K562 (cell line): ENCODE results near the gene RHEBL1. TPM values are rescaled to one million over a fixed set of nuclear protein-coding genes. Genes with fewer than 3 reads are reported as not detected.

ENCODE experiments used
- ATAC-seq: fragments of 200-7000 bp; cut with Tn5 transposase; 3 replicates; pipeline ENCODE4 v1.9.1; 2020; ENCODE audit warnings: moderate library complexity
- BruUV-seq: library from RNA; stranded (reverse); fragments of 400-500 nt; replicated peaks from 2 replicates; lab custom pipeline; 2021; lab: Mats Ljungman, UMichigan
- CTCF ChIA-PET: fragments of 300-600 bp; formaldehyde crosslinking; extraction: SDS; loops from one replicate; lab custom pipeline; 2021; ENCODE audit warnings: low intra/inter-chr PET ratio; lab: Yijun Ruan, JAX
- POLR2A ChIA-PET: fragments of 300-600, 350-650 bp; sonication (Branson Sonifier 250); formaldehyde crosslinking; extraction: SDS; loops from one replicate; lab custom pipeline; 2021; ENCODE audit warnings: antibody characterized with exemption, inconsistent platforms; lab: Yijun Ruan, JAX
- DNase-seq, 4 experiments: peaks; one replicate each; pipeline versions ENCODE4 v3.0.0 to v3.0.0-alpha.2; 2011 to 2018; ENCODE audit warnings: low spot score in 3 of 4, mixed read lengths in 3 of 4; ENCODE audit errors: extremely low read depth in 1 of 4
- FAIRE-seq: peaks from 2 replicates; lab custom pipeline; 2011; peaks lifted over from hg19 to GRCh38; lab: Jason Lieb, UNC
- H2AFZ ChIP-seq: 2 replicates; pipeline ENCODE4 v1.6.0; 2011; ENCODE audit warnings: low read depth, low read length, control low read depth, inconsistent platforms
- H3K27ac ChIP-seq: fragments of 200-600 bp; 3 replicates; pipeline ENCODE4 v1.8.0; 2011; ENCODE audit warnings: low read depth, mild to moderate bottlenecking, control low read depth, inconsistent platforms, low read length, moderate library complexity, mixed read lengths; ENCODE audit errors: extremely low read depth
- H3K27me3 ChIP-seq, 2 experiments: fragments of 300-600 bp in 1 of 2; 2 replicates in 1 of 2; 3 replicates in 1 of 2; pipeline versions ENCODE4 v1.6.0 to v1.8.0; 2011; ENCODE audit warnings: inconsistent platforms in 2 of 2, low read length in 2 of 2, mild to moderate bottlenecking in 1 of 2, mixed read lengths in 1 of 2, moderate library complexity in 1 of 2; ENCODE audit not compliant: control insufficient read depth in 2 of 2, insufficient read depth in 2 of 2
- H3K36me3 ChIP-seq: fragments of 300-600 bp; 3 replicates; pipeline ENCODE4 v1.8.0; 2011; ENCODE audit warnings: mild to moderate bottlenecking, low read length, inconsistent platforms; ENCODE audit not compliant: control insufficient read depth, insufficient read depth
- H3K4me1 ChIP-seq, 2 experiments: fragments of 200-600 bp in 1 of 2; replicated peaks in 1 of 2; 2 replicates in 1 of 2; 3 replicates in 1 of 2; pipeline versions ENCODE4 v1.5.1 to v1.8.0; 2011; ENCODE audit warnings: inconsistent platforms in 2 of 2, low read length in 2 of 2, mild to moderate bottlenecking in 1 of 2, mixed read lengths in 1 of 2, moderate library complexity in 1 of 2; ENCODE audit not compliant: control insufficient read depth in 2 of 2, insufficient read depth in 2 of 2
- H3K4me2 ChIP-seq: 2 replicates; pipeline ENCODE4 v1.6.1; 2011; ENCODE audit warnings: low read length, control low read depth, inconsistent platforms, mixed read lengths; ENCODE audit not compliant: insufficient read depth
- H3K4me3 ChIP-seq: fragments of 200-600 bp; sonication (generic), shearing (Covaris generic); 2 replicates; pipeline ENCODE4 v1.5.1; 2016; ENCODE audit warnings: control low read depth, inconsistent platforms
- H3K79me2 ChIP-seq: fragments of 200-600 bp; 3 replicates; pipeline ENCODE4 v1.8.0; 2011; ENCODE audit warnings: low read length, inconsistent platforms; ENCODE audit not compliant: control insufficient read depth, insufficient read depth
- H3K9ac ChIP-seq, 2 experiments: 2 replicates each; pipeline versions ENCODE4 v1.6.0 to v1.6.1; 2011; ENCODE audit warnings: low read depth in 2 of 2, low read length in 2 of 2, control low read depth in 1 of 2, inconsistent platforms in 1 of 2, mild to moderate bottlenecking in 1 of 2, mixed read lengths in 1 of 2; ENCODE audit not compliant: insufficient read depth in 1 of 2
- H3K9me1 ChIP-seq: one replicate; pipeline ENCODE4 v1.6.0; 2011; ENCODE audit warnings: inconsistent platforms, mild to moderate bottlenecking, low read length, moderate library complexity; ENCODE audit not compliant: control insufficient read depth, insufficient read depth
- H3K9me3 ChIP-seq: replicated peaks from 2 replicates; pipeline ENCODE4 v1.5.1; 2011; ENCODE audit warnings: low read depth, low read length, inconsistent platforms; ENCODE audit not compliant: control insufficient read depth, insufficient read depth
- H4K20me1 ChIP-seq: replicated peaks from 2 replicates; pipeline ENCODE4 v1.6.1; 2011; ENCODE audit warnings: low read length, inconsistent platforms, mixed read lengths; ENCODE audit not compliant: control insufficient read depth, insufficient read depth
- BCL6 ChIP-seq: fragments of 250-450 bp; sonication (Bioruptor Pico); IDR thresholded peaks from 2 replicates; pipeline ENCODE4 v1.4.0; 2020
- CAMTA2 ChIP-seq: fragments of 250-450 bp; sonication (Bioruptor Pico); conservative IDR thresholded peaks from 2 replicates; pipeline ENCODE4 v1.5.1; 2022
- CBX5 ChIP-seq: IDR thresholded peaks from 2 replicates; pipeline ENCODE4 v1.6.1; 2014; ENCODE audit warnings: low read depth, borderline replicate concordance
- CEBPG ChIP-seq, 3 experiments: fragments of 200-800 bp in 1 of 3; sonication (Bioruptor generic) in 1 of 3; sonication (generic) in 1 of 3; formaldehyde crosslinking in 1 of 3; IDR thresholded peaks in 2 of 3; conservative IDR thresholded peaks in 1 of 3; 2 replicates each; pipeline versions ENCODE4 v1.6.1 to v1.8.0; 2016 to 2022; ENCODE audit warnings: missing compliant biosample characterization in 2 of 3, missing genetic modification characterization in 2 of 3, mild to moderate bottlenecking in 1 of 3, missing genetic modification reagents in 1 of 3
- GATAD2A ChIP-seq: fragments of 450-650 bp; IDR thresholded peaks from 2 replicates; pipeline ENCODE4 v1.6.1; 2017
- MCM3 ChIP-seq: fragments of 450-650 bp; IDR thresholded peaks from 2 replicates; pipeline ENCODE4 v1.6.1; 2016
- NR2C2 ChIP-seq, 2 experiments: fragments of 200-800 bp in 1 of 2; sonication (Bioruptor generic) in 1 of 2; sonication (generic) in 1 of 2; formaldehyde crosslinking in 1 of 2; IDR thresholded peaks; 2 replicates each; pipeline versions ENCODE4 v1.6.1 to v1.8.0; 2016 to 2022; ENCODE audit warnings: mild to moderate bottlenecking in 1 of 2, missing compliant biosample characterization in 1 of 2, missing genetic modification characterization in 1 of 2, missing genetic modification reagents in 1 of 2
- PHB2 ChIP-seq: fragments of 450-650 bp; IDR thresholded peaks from 2 replicates; pipeline ENCODE4 v1.6.1; 2017; ENCODE audit warnings: low read depth
- TCF7L2 ChIP-seq: fragments of 150-350 bp; IDR thresholded peaks from 2 replicates; pipeline ENCODE4 v1.6.1; 2016; ENCODE audit warnings: low read depth, mild to moderate bottlenecking, low read length, moderate library complexity
- TCFL5 ChIP-seq: fragments of 250-450 bp; sonication (Bioruptor Pico); conservative IDR thresholded peaks from 2 replicates; pipeline ENCODE4 v1.6.1; 2021; ENCODE audit warnings: mild to moderate bottlenecking, moderate library complexity, matching md5 sums
- ZBTB17 ChIP-seq: fragments of 450-650 bp; formaldehyde crosslinking; IDR thresholded peaks from 2 replicates; pipeline ENCODE4 v1.4.0; 2020; ENCODE audit warnings: mild to moderate bottlenecking
- ZNF224 ChIP-seq: sonication (generic); formaldehyde crosslinking; IDR thresholded peaks from 2 replicates; pipeline ENCODE4 v1.8.0; 2022; ENCODE audit warnings: mild to moderate bottlenecking, missing genetic modification reagents
- ZNF584 ChIP-seq: fragments of 200-800 bp; sonication (Bioruptor generic); IDR thresholded peaks from 2 replicates; pipeline ENCODE4 v1.6.1; 2016; ENCODE audit warnings: low read depth, mild to moderate bottlenecking, missing genetic modification characterization, missing compliant biosample characterization
- ZNF77 ChIP-seq: fragments of 250-450 bp; sonication (Bioruptor Pico); IDR thresholded peaks from 2 replicates; pipeline ENCODE4 v1.5.0; 2020
- WGBS: fragments of 100-300 bp; shearing (Covaris generic); methylation state at CpG from one replicate; pipeline ENCODE4 v1.1.6; 2016; ENCODE audit warnings: low coverage, mixed read lengths; ENCODE audit not compliant: insufficient coverage; ENCODE audit errors: missing lambda C conversion rate; 5-methylcytosine and 5-hydroxymethylcytosine counted together
- in situ Hi-C: fragments of 300-500 bp; cut with MboI; formaldehyde crosslinking; loops from 4 replicates; pipeline ENCODE4 v1.15.0; 2018; ENCODE audit warnings: inconsistent platforms, mixed read lengths
- intact Hi-C: fragments of 100-400 bp; cut with micrococcal nuclease; formaldehyde crosslinking; loops from 2 replicates; pipeline ENCODE4 v1.14.2; 2022
- polyA plus RNA-seq, 8 experiments: library from polyadenylated mRNA; depleted of rRNA in 4 of 8; stranded (reverse) in 5 of 8; unstranded in 3 of 8; fragments of >200 nt; fragmentation: Nextera tagmentation in 2 of 8; fragmentation: Illumina TruSeq in 1 of 8; extraction: Ambion mirVana in 2 of 8; extraction: Trizol in 1 of 8; gene quantifications; 2 replicates each; pipeline versions ENCODE4 v1.2.1 to v1.2.3, GENCODE V29; 2011 to 2014; ENCODE audit warnings: inconsistent platforms in 1 of 8, missing spikeins in 1 of 8
- total RNA-seq, 7 experiments: library from RNA; depleted of rRNA in 6 of 7; stranded (reverse); fragments of >200 nt in 6 of 7; fragmentation: Illumina TruSeq in 2 of 7; extraction: Trizol in 2 of 7; gene quantifications; 2 replicates each; pipeline versions ENCODE4 v1.2.1 to v1.2.3, GENCODE V29; 2011 to 2021; ENCODE audit warnings: low replicate concordance in 1 of 7
- TF ChIP-seq, protein P1 (sequence below): IDR thresholded peaks from 2 replicates; pipeline ENCODE4 v1.6.1; 2011; ENCODE audit warnings: borderline replicate concordance, low read depth, mild to moderate bottlenecking, moderate library complexity, low read length; ENCODE audit not compliant: insufficient read depth, poor library complexity, severe bottlenecking
- TF ChIP-seq, protein P2 (sequence below), 2 experiments: IDR thresholded peaks in 1 of 2; conservative IDR thresholded peaks in 1 of 2; 2 replicates each; pipeline ENCODE4 v1.6.1; 2016; ENCODE audit warnings: low read depth in 2 of 2, mild to moderate bottlenecking in 1 of 2, missing compliant biosample characterization in 1 of 2, missing genetic modification characterization in 1 of 2, moderate library complexity in 1 of 2

RHEBL1 gene
- total and polyA plus RNA-seq, 9 of the 15 experiments (the other 6 are each of a cell fraction or from before 2014, with no cell fraction given) = 4.3 to 36.1 (median 8.2) TPM

- Histone ChIP-seq H3K9ac (peak overlapping the region; percentile 65 to 85), H3K27me3 (no peaks in the 10 kb centered on the region), H3K9me3 (no peaks in the 10 kb centered on the region), H3K36me3 (peaks cover 14% of the 10 kb centered on the region; the same call in 1 of the 3 replicates), H3K4me2 (peak overlapping the region; percentile 81), H3K9me1 (peaks cover 4% of the 10 kb centered on the region), H4K20me1 (no peaks in the 10 kb centered on the region), H3K27ac (peak overlapping the region; percentile 91), H3K79me2 (peaks cover 12% of the 10 kb centered on the region; the same call in 1 of the 3 replicates), H3K4me3 (peak overlapping the region; percentile 26), H3K4me1 (peaks cover 69 to 72% of the 10 kb centered on the region in 2 experiments), H2AFZ (peak overlapping the region; percentile 92)
- intact Hi-C loops = loop anchor here (1.0 kb wide), 1 partner anchor 94 kb away; the partner anchor contains the start of gene DDN
- DNase-seq (peak in 2 of 4 experiments; percentile 18 to 35), ATAC-seq (no peak), FAIRE-seq (peak; percentile 48)
- 26% methylated on average over 4 of the region's 4 CpGs for WGBS
- TSS peak; percentile 49 for BruUV-seq
- POLR2A ChIA-PET = interaction anchor here (0.5 to 6.6 kb wide), 21 partner anchors 7 to 230 kb away, joined by 3 to 103 read pairs (median 4); partner anchors contain the start of genes LMBR1L, PRKAG1, PRPH and RHEBL1
- in situ Hi-C loops = no loop called here
- CTCF ChIA-PET = interaction anchor here (0.7 to 1.8 kb wide), 7 partner anchors 28 to 141 kb away, joined by 3 to 15 read pairs (median 3); no protein-coding TSS in a partner anchor
- TF ChIP-seq NR2C2 (CRISPR knock-in tag; IDR thresholded peaks at IDR 0.05) (no peak), NR2C2 (tag; IDR thresholded peaks at IDR 0.05) (0 out of 2 replicates have a peak, but pooled peaks have one; percentile 1), CBX5 (no peak), ZBTB17 (CRISPR knock-in tag) (no peak), BCL6 (CRISPR knock-in tag) (no peak), PHB2 (no peak), ZNF77 (CRISPR knock-in tag) (no peak), CEBPG (CRISPR knock-in tag; IDR thresholded peaks at IDR 0.05) (no peak), CEBPG (tag; conservative IDR thresholded peaks at IDR 0.05 in 1 of 2, IDR thresholded peaks at IDR 0.05 in 1 of 2) (no peak), ZNF224 (CRISPR knock-in tag) (no peak), TCFL5 (CRISPR knock-in tag) (no peak), GATAD2A (0 out of 2 replicates have a peak, but pooled peaks have one; percentile 38), MCM3 (no peak), CAMTA2 (CRISPR knock-in tag) (no peak), TCF7L2 (no peak), ZNF584 (CRISPR knock-in tag) (no peak)
- TF ChIP-seq, protein P1, sequence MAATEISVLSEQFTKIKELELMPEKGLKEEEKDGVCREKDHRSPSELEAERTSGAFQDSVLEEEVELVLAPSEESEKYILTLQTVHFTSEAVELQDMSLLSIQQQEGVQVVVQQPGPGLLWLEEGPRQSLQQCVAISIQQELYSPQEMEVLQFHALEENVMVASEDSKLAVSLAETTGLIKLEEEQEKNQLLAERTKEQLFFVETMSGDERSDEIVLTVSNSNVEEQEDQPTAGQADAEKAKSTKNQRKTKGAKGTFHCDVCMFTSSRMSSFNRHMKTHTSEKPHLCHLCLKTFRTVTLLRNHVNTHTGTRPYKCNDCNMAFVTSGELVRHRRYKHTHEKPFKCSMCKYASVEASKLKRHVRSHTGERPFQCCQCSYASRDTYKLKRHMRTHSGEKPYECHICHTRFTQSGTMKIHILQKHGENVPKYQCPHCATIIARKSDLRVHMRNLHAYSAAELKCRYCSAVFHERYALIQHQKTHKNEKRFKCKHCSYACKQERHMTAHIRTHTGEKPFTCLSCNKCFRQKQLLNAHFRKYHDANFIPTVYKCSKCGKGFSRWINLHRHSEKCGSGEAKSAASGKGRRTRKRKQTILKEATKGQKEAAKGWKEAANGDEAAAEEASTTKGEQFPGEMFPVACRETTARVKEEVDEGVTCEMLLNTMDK = no peak
- TF ChIP-seq, protein P2, sequence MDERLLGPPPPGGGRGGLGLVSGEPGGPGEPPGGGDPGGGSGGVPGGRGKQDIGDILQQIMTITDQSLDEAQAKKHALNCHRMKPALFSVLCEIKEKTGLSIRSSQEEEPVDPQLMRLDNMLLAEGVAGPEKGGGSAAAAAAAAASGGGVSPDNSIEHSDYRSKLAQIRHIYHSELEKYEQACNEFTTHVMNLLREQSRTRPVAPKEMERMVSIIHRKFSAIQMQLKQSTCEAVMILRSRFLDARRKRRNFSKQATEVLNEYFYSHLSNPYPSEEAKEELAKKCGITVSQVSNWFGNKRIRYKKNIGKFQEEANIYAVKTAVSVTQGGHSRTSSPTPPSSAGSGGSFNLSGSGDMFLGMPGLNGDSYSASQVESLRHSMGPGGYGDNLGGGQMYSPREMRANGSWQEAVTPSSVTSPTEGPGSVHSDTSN (CRISPR knock-in tag; IDR thresholded peaks at IDR 0.05; ENCODE audit: low read depth) = no peak
- TF ChIP-seq, protein P2 (tag; conservative IDR thresholded peaks at IDR 0.05; ENCODE audit: low read depth) = no peak
Observed at GRCh38 chr12:49092816-49093406, 23.1 kb upstream of the RHEBL1 start.
